Uterus (tissue), 4 donors: ENCODE measurements around the gene ASB3. TPM values are rescaled to one million over a fixed set of nuclear protein-coding genes. Genes with fewer than 3 reads are reported as not detected.
"Not testable (repeated sequence)": the region's sequence is repeated elsewhere in the genome, so short reads cannot be mapped to it uniquely, and the experiment has no call there.

Source experiments
- DNase-seq, 2 donors: peaks; one replicate each; pipeline ENCODE4 v3.0.0-alpha.2; 2019 to 2020
- H3K27ac ChIP-seq, 2 donors: fragments of 200-600 bp; sonication (generic); 1 replicate in 1 of 2; 2 replicates in 1 of 2; pipeline ENCODE4 v1.5.1; 2016 to 2018
- H3K27me3 ChIP-seq, 2 donors: fragments of 200-600 bp; sonication (generic); one replicate each; pipeline ENCODE4 v1.5.1; 2018 to 2019; ENCODE audit warnings: control low read depth in 1 of 2
- H3K36me3 ChIP-seq, 2 donors: fragments of 200-600 bp; sonication (generic); one replicate each; pipeline ENCODE4 v1.5.1; 2019; ENCODE audit warnings: control low read depth in 1 of 2
- H3K4me1 ChIP-seq, 2 donors: fragments of 200-600 bp; sonication (generic); one replicate each; pipeline ENCODE4 v1.5.1; 2018 to 2019; ENCODE audit warnings: control low read depth in 1 of 2
- H3K4me3 ChIP-seq, 2 donors: fragments of 200-600 bp; sonication (generic); 1 replicate in 1 of 2; 2 replicates in 1 of 2; pipeline ENCODE4 v1.5.1; 2018 to 2019; ENCODE audit warnings: mild to moderate bottlenecking in 1 of 2
- H3K9me3 ChIP-seq, 2 donors: fragments of 200-600 bp; sonication (generic); one replicate each; pipeline ENCODE4 v1.5.1; 2019; ENCODE audit warnings: control low read depth in 1 of 2
- CTCF ChIP-seq, 4 experiments: fragments of 200-600 bp in 2 of 4; fragments of 450-650 bp in 2 of 4; sonication (generic) in 2 of 4; IDR thresholded peaks; one replicate each; pipeline ENCODE4 v1.5.1; 2016 to 2019; ENCODE audit warnings: antibody characterized with exemption in 4 of 4, mild to moderate bottlenecking in 2 of 4, moderate library complexity in 1 of 4
- POLR2A ChIP-seq, 2 donors: fragments of 450-650 bp; IDR thresholded peaks; one replicate each; pipeline ENCODE4 v1.6.1; 2016; ENCODE audit warnings: antibody characterized with exemption in 2 of 2, mild to moderate bottlenecking in 1 of 2, moderate library complexity in 1 of 2
- intact Hi-C: fragments of 100-400 bp; cut with DNase I; formaldehyde crosslinking; loops from one replicate; pipeline ENCODE4 v1.15.1; 2023; ENCODE audit warnings: low total_unique reads
- total RNA-seq, 4 donors: library from RNA; depleted of rRNA in 3 of 4; stranded (reverse); fragments of >200 nt in 3 of 4; gene quantifications; one replicate each; pipeline versions ENCODE4 v1.1.0 to v1.2.4, GENCODE V29; 2014 to 2023
- donor health status: DM: yes; HTN: yes; CAD: no.

ASB3 gene
- total RNA-seq, 4 donors from 2014 or later: 5.4 to 68.8 (median 16.8) TPM

- no peaks in the 10 kb centered on the region for H3K27me3 ChIP-seq
- H3K9me3 ChIP-seq: no peaks in the 10 kb centered on the region
- intact Hi-C loops: no loop called here
- no peak for TF ChIP-seq CTCF (IDR thresholded peaks at IDR 0.05)
- no peak for TF ChIP-seq POLR2A (IDR thresholded peaks at IDR 0.05)
- no peak for DNase-seq
- H3K36me3 ChIP-seq: no peaks in the 10 kb centered on the region
- H3K27ac ChIP-seq: no peak overlapping the region
- H3K4me3 ChIP-seq: no peak overlapping the region
- no peaks in the 10 kb centered on the region for H3K4me1 ChIP-seq
Measured at GRCh38 chr2:53724536-53724935, 62.2 kb downstream of the ASB3 start.

- H3K4me1 ChIP-seq, H3K4me3 ChIP-seq, H3K27me3 ChIP-seq, DNase-seq, intact Hi-C loops, H3K27ac ChIP-seq, H3K36me3 ChIP-seq, H3K9me3 ChIP-seq: not testable (repeated sequence)
Measured at GRCh38 chr2:53720944-53721343, 65.8 kb downstream of the ASB3 start.

- Histone ChIP-seq H3K36me3 (no peaks in the 10 kb centered on the region), H3K4me1 (no peaks in the 10 kb centered on the region), H3K27ac (no peak overlapping the region), H3K4me3 (no peak overlapping the region), H3K9me3 (peaks cover 0 to 8% of the 10 kb centered on the region in 2 donors), H3K27me3 (no peaks in the 10 kb centered on the region)
- intact Hi-C loops: no loop called here
- no peak for DNase-seq
- no peak for TF ChIP-seq POLR2A (IDR thresholded peaks at IDR 0.05)
- peak in 2 of 4 experiments; percentile 34 for TF ChIP-seq CTCF (IDR thresholded peaks at IDR 0.05)
Measured at GRCh38 chr2:53715568-53715967, 71.2 kb downstream of the ASB3 start.

GRCh38 chr2:53711271-53711780, 75.4 kb downstream of the ASB3 start:
- no peaks in the 10 kb centered on the region for H3K4me1 ChIP-seq
- H3K4me3 ChIP-seq: no peak overlapping the region
- no peak for TF ChIP-seq CTCF (IDR thresholded peaks at IDR 0.05)
- TF ChIP-seq POLR2A (IDR thresholded peaks at IDR 0.05): no peak
- DNase-seq: no peak
- H3K27me3 ChIP-seq: no peaks in the 10 kb centered on the region
- intact Hi-C loops: no loop called here
- no peaks in the 10 kb centered on the region for H3K36me3 ChIP-seq
- no peaks in the 10 kb centered on the region for H3K9me3 ChIP-seq
- H3K27ac ChIP-seq: no peak overlapping the region

- TF ChIP-seq POLR2A (IDR thresholded peaks at IDR 0.05) (no peak), CTCF (IDR thresholded peaks at IDR 0.05) (no peak)
- no peaks in the 10 kb centered on the region for H3K27me3 ChIP-seq
- no peak overlapping the region for H3K4me3 ChIP-seq
- DNase-seq: no peak
- H3K4me1 ChIP-seq: no peaks in the 10 kb centered on the region
- no peaks in the 10 kb centered on the region for H3K36me3 ChIP-seq
- intact Hi-C loops: no loop called here
- H3K9me3 ChIP-seq: no peaks in the 10 kb centered on the region
- no peak overlapping the region for H3K27ac ChIP-seq
Measured at GRCh38 chr2:53708988-53709387, 77.8 kb downstream of the ASB3 start.

- intact Hi-C loops: no loop called here
- TF ChIP-seq POLR2A (IDR thresholded peaks at IDR 0.05): no peak
- no peak for TF ChIP-seq CTCF (IDR thresholded peaks at IDR 0.05)
- Histone ChIP-seq H3K36me3 (no peaks in the 10 kb centered on the region), H3K4me3 (no peak overlapping the region), H3K9me3 (no peaks in the 10 kb centered on the region), H3K4me1 (no peaks in the 10 kb centered on the region), H3K27ac (no peak overlapping the region), H3K27me3 (no peaks in the 10 kb centered on the region)
- no peak for DNase-seq
Measured at GRCh38 chr2:53701221-53701620, 85.5 kb downstream of the ASB3 start.
